GDM1 (cell line): Measurements from ENCODE around the gene PGAM1.
A peak's percentile ranks its signal among the peaks of the same experiment; 100 is the strongest.
"Not testable (repeated sequence)": the region's sequence is repeated elsewhere in the genome, so short reads cannot be mapped to it uniquely, and the experiment has no call there.

ENCODE experiments used
- DNase-seq: peaks from one replicate; lab custom pipeline; 2025; lab: John Stamatoyannopoulos, UW

The PGAM1 gene

DNA sequence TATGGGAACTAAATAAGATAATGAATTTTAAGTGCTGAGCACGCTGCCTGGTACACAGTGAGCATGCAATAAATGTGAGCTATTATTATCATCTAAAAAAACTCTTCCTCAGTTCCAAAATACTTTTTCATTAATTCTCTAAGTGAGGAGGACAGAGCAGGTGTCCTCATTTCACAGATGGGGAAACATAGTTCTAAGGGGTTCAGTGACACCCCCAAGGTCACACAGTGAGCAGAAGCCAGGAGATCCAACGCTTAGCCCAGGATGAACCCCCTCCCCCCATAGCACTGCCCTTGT is 18.1 kb upstream of the PGAM1 start:
- DNase-seq: no peak

DNA sequence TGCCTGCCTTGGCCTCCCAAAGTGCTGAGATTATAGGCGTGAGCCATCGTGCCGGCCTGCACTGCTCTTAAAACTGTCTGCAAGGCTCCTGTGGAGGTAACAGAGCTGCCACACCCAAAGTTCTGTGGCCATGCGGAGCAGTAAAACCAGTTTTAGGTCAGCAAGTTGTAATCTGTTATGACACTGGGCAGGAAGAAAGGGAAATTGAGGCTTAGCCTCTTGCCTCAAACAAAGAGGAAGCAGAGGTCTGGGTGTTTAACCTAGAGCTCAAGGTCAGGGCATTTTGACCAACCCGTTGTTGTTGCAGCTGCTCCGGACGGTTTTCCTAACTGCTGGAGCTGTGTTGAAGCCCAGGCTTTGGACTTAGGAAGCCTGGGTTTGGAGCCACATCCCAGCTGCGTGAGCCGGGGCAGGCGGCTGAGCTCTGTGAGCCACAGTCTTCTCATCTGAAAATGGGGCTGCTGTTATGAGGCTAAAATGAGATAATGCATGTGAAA is 17.4 kb upstream of the PGAM1 start:
- no peak for DNase-seq

- DNase-seq: no peak
These were observed 14.6 kb upstream of the PGAM1 start for GRCh38 chr10:97411406-97411805.

- DNase-seq: peak; percentile 17
These were observed 13.1 kb upstream of the PGAM1 start for GRCh38 chr10:97412891-97413304.

GRCh38 chr10:97416565-97416964 is 9.4 kb upstream of the PGAM1 start:
- no peak for DNase-seq

- not testable (repeated sequence) for DNase-seq
These were observed 2.3 kb upstream of the PGAM1 start for GRCh38 chr10:97423757-97424098.

- no peak for DNase-seq
These were observed 982 bp downstream of the PGAM1 start for GRCh38 chr10:97426776-97427570.

- no peak for DNase-seq
These were observed 1.7 kb downstream of the PGAM1 start for GRCh38 chr10:97427571-97428179.

DNA sequence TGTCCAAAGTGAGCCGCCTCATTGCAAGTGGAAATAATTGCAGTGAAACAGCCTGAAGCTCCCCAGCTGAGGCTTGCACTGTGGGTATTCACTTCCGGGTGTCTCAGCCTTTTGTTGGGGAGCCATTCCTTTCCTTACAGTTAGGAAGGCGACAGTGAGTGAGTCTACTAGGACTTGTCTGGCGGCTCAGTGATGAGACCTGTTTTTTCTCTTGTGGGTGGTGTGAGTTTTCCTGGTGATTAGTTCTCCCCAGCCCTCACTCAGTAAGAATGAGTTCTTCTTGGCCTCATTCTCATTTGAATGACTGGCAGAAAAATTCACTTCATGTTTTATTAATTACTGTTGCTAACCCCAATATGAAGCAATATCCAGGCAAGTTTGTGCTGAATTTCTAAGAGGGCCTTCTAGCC is 2.6 kb downstream of the PGAM1 start:
- no peak for DNase-seq

- DNase-seq: no peak
These were observed 8.1 kb downstream of the PGAM1 start for GRCh38 chr10:97434055-97434454.

- no peak for DNase-seq
These were observed 8.6 kb downstream of the PGAM1 start for GRCh38 chr10:97434557-97434956.

- no peak for DNase-seq
These were observed 9.2 kb downstream of the PGAM1 start for GRCh38 chr10:97435211-97435610.

DNA sequence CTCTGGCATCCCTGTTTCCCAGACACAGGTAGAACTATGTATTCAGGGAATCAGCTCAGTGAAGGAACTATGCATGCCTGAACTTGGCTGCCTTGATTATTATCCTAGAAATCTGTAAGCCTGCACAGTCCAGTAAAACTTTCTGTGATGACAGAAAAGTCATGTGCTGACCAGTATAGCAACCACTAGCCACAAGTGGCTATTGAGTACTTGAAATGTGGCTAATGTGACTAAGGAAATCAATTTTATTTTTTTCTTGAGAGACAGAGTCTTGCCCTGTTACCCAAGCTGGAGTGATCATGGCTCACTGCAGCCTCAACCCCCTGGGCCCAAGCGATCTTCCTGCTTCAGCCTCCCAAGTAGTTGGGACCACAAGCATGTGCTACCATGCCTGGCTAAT is 16.3 kb downstream of the PGAM1 start:
- DNase-seq: no peak

- DNase-seq: no peak
These were observed 18.2 kb downstream of the PGAM1 start for GRCh38 chr10:97444212-97444611.

DNA sequence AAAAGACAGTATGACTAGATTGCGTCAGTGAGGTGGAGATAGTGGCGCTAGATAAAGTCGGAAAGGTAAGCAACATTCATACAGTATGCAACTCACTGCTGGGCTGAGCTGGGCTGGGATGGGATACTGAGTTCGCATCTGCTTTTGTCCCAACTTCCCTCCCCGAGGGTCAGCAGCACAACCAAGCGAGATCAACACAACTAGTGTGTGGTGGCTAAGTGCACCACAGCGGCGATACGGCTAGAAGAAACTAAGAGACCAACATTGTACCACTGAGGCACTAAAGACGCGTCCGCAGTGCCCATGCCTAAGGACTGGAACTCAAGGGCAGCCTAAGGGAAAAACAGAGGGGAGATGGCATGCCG is 19.3 kb downstream of the PGAM1 start:
- DNase-seq: no peak

GRCh38 chr10:97445722-97446639 is 20.0 kb downstream of the PGAM1 start, which contains the start of the genes EXOSC1 and ZDHHC16:
Gene EXOSC1 (minus strand): TSS chr10:97446006. CDS start chr10:97445985, 21 bp downstream.
Gene ZDHHC16 (plus strand): TSS chr10:97446175. CDS start chr10:97451676, 5,501 bp downstream.
- peak; percentile 87 for DNase-seq

DNA sequence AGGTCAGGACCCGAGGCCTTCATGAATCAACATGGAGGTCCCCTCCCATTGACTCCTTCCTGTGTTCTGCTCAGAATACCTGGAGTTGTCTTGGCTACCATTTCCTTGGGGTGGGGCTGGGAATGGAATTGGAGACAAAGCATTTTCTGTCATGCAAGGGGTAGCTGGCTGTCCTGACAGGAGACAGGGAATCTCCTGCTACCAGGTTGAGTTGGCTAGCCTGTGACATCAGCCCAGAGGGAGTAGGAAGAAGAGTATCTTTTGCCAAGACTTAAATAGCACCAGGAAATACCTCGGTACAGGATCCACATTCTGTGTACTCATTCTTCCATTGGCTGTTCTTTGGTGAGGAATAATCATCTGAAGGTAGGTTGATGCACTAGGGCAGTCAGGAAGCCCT is 24.8 kb downstream of the PGAM1 start:
- DNase-seq: no peak

DNA sequence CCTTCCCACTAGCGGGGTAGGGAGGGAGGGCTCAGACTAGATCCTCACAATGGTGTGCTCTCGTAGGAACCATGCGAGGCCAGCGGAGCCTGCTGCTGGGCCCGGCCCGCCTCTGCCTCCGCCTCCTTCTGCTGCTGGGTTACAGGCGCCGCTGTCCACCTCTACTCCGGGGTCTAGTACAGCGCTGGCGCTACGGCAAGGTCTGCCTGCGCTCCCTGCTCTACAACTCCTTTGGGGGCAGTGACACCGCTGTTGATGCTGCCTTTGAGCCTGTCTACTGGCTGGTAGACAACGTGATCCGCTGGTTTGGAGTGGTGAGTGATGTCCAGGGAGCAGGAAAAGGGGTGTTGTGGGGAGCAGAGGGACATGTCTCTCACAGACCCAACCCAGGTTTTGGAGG is 25.6 kb downstream of the PGAM1 start:
- no peak for DNase-seq

DNA sequence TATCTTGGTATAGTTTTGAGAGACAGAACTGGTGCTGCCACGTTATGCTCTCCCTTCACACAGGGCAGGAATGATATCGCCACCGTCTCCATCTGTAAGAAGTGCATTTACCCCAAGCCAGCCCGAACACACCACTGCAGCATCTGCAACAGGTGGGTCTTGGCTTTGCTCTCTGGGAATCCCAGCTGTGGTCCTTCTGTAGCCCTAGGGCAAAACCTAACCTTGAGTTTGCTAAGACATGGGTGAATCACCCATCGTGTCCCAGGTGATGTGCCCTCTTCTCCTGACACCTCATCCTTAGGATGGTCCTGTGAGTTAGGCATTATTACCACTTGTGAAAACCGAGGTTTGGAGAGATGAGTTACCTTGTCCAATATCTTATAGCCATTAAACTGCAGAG is 26.4 kb downstream of the PGAM1 start:
- no peak for DNase-seq

DNA sequence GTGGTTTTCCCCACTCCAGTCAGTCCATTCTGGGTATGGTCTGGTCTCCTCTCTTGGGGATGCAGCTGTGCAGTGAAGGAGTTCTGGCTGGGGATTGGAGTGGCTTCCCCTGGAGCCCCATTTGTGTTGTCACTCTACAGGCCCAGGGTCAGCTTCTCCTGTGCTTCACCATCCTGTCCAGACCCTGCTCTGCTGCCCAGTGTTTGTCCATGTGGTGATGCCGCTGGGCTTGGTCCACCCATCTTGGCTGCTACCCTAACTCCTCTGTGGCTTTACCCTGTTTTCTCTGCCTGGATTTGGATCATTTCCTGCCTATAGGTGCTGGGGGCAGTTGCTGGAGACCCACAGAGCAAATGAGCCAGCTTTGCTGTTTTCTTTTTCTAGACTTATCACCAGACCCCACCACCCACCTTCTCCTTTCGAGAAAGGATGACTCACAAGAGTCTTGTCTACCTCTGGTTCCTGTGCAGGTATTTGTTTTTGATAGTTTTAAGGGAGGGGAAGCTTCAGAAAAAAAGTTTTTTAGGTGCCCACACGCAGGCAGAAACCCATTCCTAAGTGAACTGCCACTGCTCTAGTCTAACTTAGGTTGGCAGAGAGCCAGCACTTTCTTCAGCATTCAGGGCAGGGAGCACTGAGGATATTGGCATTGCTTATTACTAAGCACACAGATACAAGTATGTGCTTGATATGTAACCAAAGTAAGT is 28.5 kb downstream of the PGAM1 start:
- no peak for DNase-seq

- DNase-seq: no peak
These were observed 30.2 kb downstream of the PGAM1 start for GRCh38 chr10:97456034-97456685.

DNA sequence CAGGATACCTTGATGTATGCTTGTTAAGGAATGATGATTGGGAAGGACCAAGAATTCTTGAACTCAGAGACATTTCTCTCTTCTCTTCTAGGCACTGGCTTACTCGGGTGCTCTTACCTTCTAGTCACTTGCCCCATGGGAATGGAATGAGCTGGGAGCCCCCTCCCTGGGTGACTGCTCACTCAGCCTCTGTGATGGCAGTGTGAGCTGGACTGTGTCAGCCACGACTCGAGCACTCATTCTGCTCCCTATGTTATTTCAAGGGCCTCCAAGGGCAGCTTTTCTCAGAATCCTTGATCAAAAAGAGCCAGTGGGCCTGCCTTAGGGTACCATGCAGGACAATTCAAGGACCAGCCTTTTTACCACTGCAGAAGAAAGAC is 30.7 kb downstream of the PGAM1 start:
- no peak for DNase-seq
